Activated naive CD4-positive, alpha-beta T cell treated with anti-CD3 and anti-CD28 coated beads, Interleukin-2, amount 50 U/mL, for 72 hours (primary cell): Measurements from ENCODE around the gene AHI1. TPM values are rescaled to one million over a fixed set of nuclear protein-coding genes. Genes with fewer than 3 reads are reported as not detected.

ENCODE experiments used
- ATAC-seq, 2 donors: fragments of 150-1000 bp; cut with Tn5 transposase; 2 replicates each; pipeline ENCODE4 v1.10.0; 2021; ENCODE audit warnings: mild to moderate bottlenecking in 2 of 2, moderate library complexity in 2 of 2
- DNase-seq, 2 donors: peaks; one replicate each; pipeline ENCODE4 v3.0.0; 2021 to 2022; ENCODE audit warnings: low spot score in 2 of 2
- H3K27ac Mint-ChIP-seq, 2 donors: one replicate each; pipeline ENCODE4 v1.8.0; 2022; ENCODE audit warnings: mild to moderate bottlenecking in 2 of 2, mixed read lengths in 2 of 2
- H3K36me3 Mint-ChIP-seq, 2 donors: one replicate each; pipeline ENCODE4 v1.8.0; 2022; ENCODE audit warnings: mixed read lengths in 2 of 2
- H3K9me3 Mint-ChIP-seq, 2 donors: one replicate each; pipeline ENCODE4 v1.8.0; 2022; ENCODE audit warnings: mixed read lengths in 2 of 2
- total RNA-seq, 2 donors: library from RNA; stranded (reverse); gene quantifications; one replicate each; pipeline ENCODE4 v1.2.3, GENCODE V29; 2022

The AHI1 gene
- total RNA-seq, 2 donors from 2014 or later = 34.6 to 38.5 TPM

- Mint-ChIP-seq H3K36me3 (no peaks in the 10 kb centered on the region), H3K27ac (no peak overlapping the region), H3K9me3 (no peaks in the 10 kb centered on the region)
- DNase-seq (no peak), ATAC-seq (no peak)
Measured at GRCh38 chr6:135334169-135334568, 163.4 kb downstream of the AHI1 start.

GRCh38 chr6:135331002-135331401 is 166.5 kb downstream of the AHI1 start:
- H3K9me3 Mint-ChIP-seq = no peaks in the 10 kb centered on the region
- no peak for ATAC-seq
- no peak overlapping the region for H3K27ac Mint-ChIP-seq
- H3K36me3 Mint-ChIP-seq = no peaks in the 10 kb centered on the region
- no peak for DNase-seq

GRCh38 chr6:135329851-135330803 is 167.4 kb downstream of the AHI1 start:
- ATAC-seq = no peak
- no peaks in the 10 kb centered on the region for H3K36me3 Mint-ChIP-seq
- no peak overlapping the region for H3K27ac Mint-ChIP-seq
- H3K9me3 Mint-ChIP-seq = no peaks in the 10 kb centered on the region
- DNase-seq = no peak

- ATAC-seq (no peak), DNase-seq (no peak)
- Mint-ChIP-seq H3K9me3 (no peaks in the 10 kb centered on the region), H3K27ac (no peak overlapping the region), H3K36me3 (no peaks in the 10 kb centered on the region)
Measured at GRCh38 chr6:135328136-135328535, 169.4 kb downstream of the AHI1 start.

GRCh38 chr6:135325624-135326424 is 171.7 kb downstream of the AHI1 start:
- Mint-ChIP-seq H3K36me3 (no peaks in the 10 kb centered on the region), H3K9me3 (no peaks in the 10 kb centered on the region), H3K27ac (no peak overlapping the region)
- ATAC-seq (no peak), DNase-seq (no peak)

- no peak for ATAC-seq
- no peak for DNase-seq
- Mint-ChIP-seq H3K9me3 (no peaks in the 10 kb centered on the region), H3K27ac (no peak overlapping the region), H3K36me3 (no peaks in the 10 kb centered on the region)
Measured at GRCh38 chr6:135324531-135324930, 173.0 kb downstream of the AHI1 start.

GRCh38 chr6:135323979-135324378 is 173.6 kb downstream of the AHI1 start:
- no peaks in the 10 kb centered on the region for H3K36me3 Mint-ChIP-seq
- no peak for ATAC-seq
- no peaks in the 10 kb centered on the region for H3K9me3 Mint-ChIP-seq
- H3K27ac Mint-ChIP-seq = no peak overlapping the region
- no peak for DNase-seq

- ATAC-seq = peak; percentile 34 to 54
- DNase-seq = no peak
- H3K36me3 Mint-ChIP-seq = no peaks in the 10 kb centered on the region
- H3K9me3 Mint-ChIP-seq = no peaks in the 10 kb centered on the region
- H3K27ac Mint-ChIP-seq = no peak overlapping the region
Measured at GRCh38 chr6:135323202-135323668, 174.3 kb downstream of the AHI1 start.

- Mint-ChIP-seq H3K27ac (no peak overlapping the region), H3K36me3 (peaks cover 0 to under 1% of the 10 kb centered on the region in 2 donors), H3K9me3 (no peaks in the 10 kb centered on the region)
- no peak for ATAC-seq
- no peak for DNase-seq
Measured at GRCh38 chr6:135322427-135323201, 174.9 kb downstream of the AHI1 start.

GRCh38 chr6:135320721-135321621 is 176.6 kb downstream of the AHI1 start:
- H3K36me3 Mint-ChIP-seq = peaks cover 0 to 8% of the 10 kb centered on the region in 2 donors
- ATAC-seq = no peak
- no peak for DNase-seq
- H3K9me3 Mint-ChIP-seq = no peaks in the 10 kb centered on the region
- no peak overlapping the region for H3K27ac Mint-ChIP-seq

- no peak for ATAC-seq
- Mint-ChIP-seq H3K9me3 (no peaks in the 10 kb centered on the region), H3K27ac (no peak overlapping the region), H3K36me3 (peaks cover 0 to 8% of the 10 kb centered on the region in 2 donors)
- no peak for DNase-seq
Measured at GRCh38 chr6:135319819-135320218, 177.7 kb downstream of the AHI1 start.

- no peak overlapping the region for H3K27ac Mint-ChIP-seq
- no peak for DNase-seq
- ATAC-seq = no peak
- no peaks in the 10 kb centered on the region for H3K9me3 Mint-ChIP-seq
- peaks cover 0 to 8% of the 10 kb centered on the region in 2 donors for H3K36me3 Mint-ChIP-seq
Measured at GRCh38 chr6:135318738-135319469, 178.6 kb downstream of the AHI1 start.

- ATAC-seq = no peak
- DNase-seq = no peak
- Mint-ChIP-seq H3K27ac (no peak overlapping the region), H3K9me3 (no peaks in the 10 kb centered on the region), H3K36me3 (peaks cover 0 to 8% of the 10 kb centered on the region in 2 donors)
Measured at GRCh38 chr6:135314543-135314942, 183.0 kb downstream of the AHI1 start.

GRCh38 chr6:135311446-135312200 is 185.9 kb downstream of the AHI1 start:
- DNase-seq (no peak), ATAC-seq (no peak)
- H3K36me3 Mint-ChIP-seq = no peaks in the 10 kb centered on the region
- H3K9me3 Mint-ChIP-seq = no peaks in the 10 kb centered on the region
- no peak overlapping the region for H3K27ac Mint-ChIP-seq
